PFSK-1 (cell line): ENCODE results near the gene PLA2G4A.

ENCODE experiments used
- FOXP2 ChIP-seq: optimal IDR thresholded peaks from 2 replicates; pipeline ENCODE3; 2011; ENCODE audit warnings: borderline replicate concordance, control low read depth, inconsistent platforms; ENCODE audit not compliant: insufficient read depth; ENCODE audit errors: extremely low read length, extremely low read depth
- POLR2AphosphoS5 ChIP-seq: IDR thresholded peaks from 2 replicates; pipeline ENCODE4 v1.6.1; 2012; ENCODE audit warnings: low read depth, mild to moderate bottlenecking, control low read depth, low read length, moderate library complexity
- SIN3A ChIP-seq: IDR thresholded peaks from 2 replicates; pipeline ENCODE4 v1.6.1; 2012; ENCODE audit warnings: mild to moderate bottlenecking, low read length, moderate library complexity, borderline replicate concordance; ENCODE audit not compliant: insufficient read depth
- TAF1 ChIP-seq: IDR thresholded peaks from 2 replicates; pipeline ENCODE4 v1.6.1; 2012; ENCODE audit warnings: low read length, control low read depth, borderline replicate concordance; ENCODE audit not compliant: insufficient read depth
- TF ChIP-seq, protein P1 (sequence below), 2 experiments: IDR thresholded peaks; 2 replicates each; pipeline versions ENCODE4 v1.6.1 to v1.8.0; 2011 to 2012; ENCODE audit warnings: low read depth in 2 of 2, low read length in 2 of 2, control low read depth in 1 of 2, inconsistent platforms in 1 of 2, mild to moderate bottlenecking in 1 of 2, moderate library complexity in 1 of 2; ENCODE audit not compliant: insufficient read depth in 1 of 2

- TF ChIP-seq TAF1 (no peak), POLR2AphosphoS5 (no peak), SIN3A (no peak), FOXP2 (no peak)
- TF ChIP-seq, protein P1, sequence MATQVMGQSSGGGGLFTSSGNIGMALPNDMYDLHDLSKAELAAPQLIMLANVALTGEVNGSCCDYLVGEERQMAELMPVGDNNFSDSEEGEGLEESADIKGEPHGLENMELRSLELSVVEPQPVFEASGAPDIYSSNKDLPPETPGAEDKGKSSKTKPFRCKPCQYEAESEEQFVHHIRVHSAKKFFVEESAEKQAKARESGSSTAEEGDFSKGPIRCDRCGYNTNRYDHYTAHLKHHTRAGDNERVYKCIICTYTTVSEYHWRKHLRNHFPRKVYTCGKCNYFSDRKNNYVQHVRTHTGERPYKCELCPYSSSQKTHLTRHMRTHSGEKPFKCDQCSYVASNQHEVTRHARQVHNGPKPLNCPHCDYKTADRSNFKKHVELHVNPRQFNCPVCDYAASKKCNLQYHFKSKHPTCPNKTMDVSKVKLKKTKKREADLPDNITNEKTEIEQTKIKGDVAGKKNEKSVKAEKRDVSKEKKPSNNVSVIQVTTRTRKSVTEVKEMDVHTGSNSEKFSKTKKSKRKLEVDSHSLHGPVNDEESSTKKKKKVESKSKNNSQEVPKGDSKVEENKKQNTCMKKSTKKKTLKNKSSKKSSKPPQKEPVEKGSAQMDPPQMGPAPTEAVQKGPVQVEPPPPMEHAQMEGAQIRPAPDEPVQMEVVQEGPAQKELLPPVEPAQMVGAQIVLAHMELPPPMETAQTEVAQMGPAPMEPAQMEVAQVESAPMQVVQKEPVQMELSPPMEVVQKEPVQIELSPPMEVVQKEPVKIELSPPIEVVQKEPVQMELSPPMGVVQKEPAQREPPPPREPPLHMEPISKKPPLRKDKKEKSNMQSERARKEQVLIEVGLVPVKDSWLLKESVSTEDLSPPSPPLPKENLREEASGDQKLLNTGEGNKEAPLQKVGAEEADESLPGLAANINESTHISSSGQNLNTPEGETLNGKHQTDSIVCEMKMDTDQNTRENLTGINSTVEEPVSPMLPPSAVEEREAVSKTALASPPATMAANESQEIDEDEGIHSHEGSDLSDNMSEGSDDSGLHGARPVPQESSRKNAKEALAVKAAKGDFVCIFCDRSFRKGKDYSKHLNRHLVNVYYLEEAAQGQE (IDR thresholded peaks at IDR 0.05; ENCODE audit: insufficient read depth in 1 of 2, low read depth in 2 of 2, low read length in 2 of 2): no peak
Measured at GRCh38 chr1:186887203-186887602, 58.5 kb downstream of the PLA2G4A start.
